SK-N-SH treated with all-trans-retinoic acid at 6 μM for 48 hours (cell line): ENCODE results near the gene ZFYVE21.

ENCODE experiments used
- ARNTL ChIP-seq: fragments of 450-650 bp; formaldehyde crosslinking; IDR thresholded peaks from 2 replicates; pipeline ENCODE4 v1.5.0; 2020; ENCODE audit warnings: low read depth, mild to moderate bottlenecking, moderate library complexity, borderline replicate concordance
- CREB5 ChIP-seq: fragments of 250-450 bp; sonication (Bioruptor Pico); IDR thresholded peaks from 2 replicates; pipeline ENCODE4 v1.5.1; 2020; ENCODE audit warnings: low read depth, mild to moderate bottlenecking, moderate library complexity
- CSRNP3 ChIP-seq: fragments of 250-450 bp; sonication (Bioruptor Pico); IDR thresholded peaks from 2 replicates; pipeline ENCODE4 v1.5.1; 2021; ENCODE audit warnings: mild to moderate bottlenecking, moderate library complexity
- ESRRG ChIP-seq: fragments of 250-450 bp; sonication (Bioruptor Pico); IDR thresholded peaks from 2 replicates; pipeline ENCODE4 v1.6.1; 2021; ENCODE audit warnings: mild to moderate bottlenecking
- GLIS3 ChIP-seq: fragments of 250-450 bp; sonication (Bioruptor Pico); IDR thresholded peaks from 2 replicates; pipeline ENCODE4 v1.5.0; 2020; ENCODE audit warnings: mild to moderate bottlenecking, moderate library complexity
- OSR1 ChIP-seq: fragments of 250-450 bp; sonication (Bioruptor Pico); IDR thresholded peaks from 2 replicates; pipeline ENCODE4 v1.8.0; 2022; ENCODE audit warnings: moderate library complexity, mild to moderate bottlenecking, inconsistent platforms
- PATZ1 ChIP-seq: fragments of 250-450 bp; sonication (Bioruptor Pico); IDR thresholded peaks from 2 replicates; pipeline ENCODE4 v1.8.0; 2020; ENCODE audit warnings: mild to moderate bottlenecking, moderate library complexity, borderline replicate concordance
- SNAI2 ChIP-seq: fragments of 250-450 bp; sonication (Bioruptor Pico); IDR thresholded peaks from 2 replicates; pipeline ENCODE4 v1.5.0; 2020; ENCODE audit warnings: mild to moderate bottlenecking, moderate library complexity
- TSHZ2 ChIP-seq: fragments of 250-450 bp; sonication (Bioruptor Pico); IDR thresholded peaks from 2 replicates; pipeline ENCODE4 v1.5.0; 2020; ENCODE audit warnings: mild to moderate bottlenecking, moderate library complexity
- ZFP3 ChIP-seq: fragments of 250-450 bp; sonication (Bioruptor Pico); IDR thresholded peaks from 2 replicates; pipeline ENCODE4 v1.5.0; 2020; ENCODE audit warnings: mild to moderate bottlenecking, moderate library complexity
- ZFP30 ChIP-seq: fragments of 450-650 bp; formaldehyde crosslinking; IDR thresholded peaks from 2 replicates; pipeline ENCODE4 v1.5.0; 2022; ENCODE audit warnings: mild to moderate bottlenecking, moderate library complexity
- ZNF565 ChIP-seq: fragments of 450-650 bp; formaldehyde crosslinking; conservative IDR thresholded peaks from 2 replicates; pipeline ENCODE4 v1.5.0; 2020; ENCODE audit warnings: low read depth, mild to moderate bottlenecking, moderate library complexity
- ZNF70 ChIP-seq: fragments of 450-650 bp; formaldehyde crosslinking; IDR thresholded peaks from 2 replicates; pipeline ENCODE4 v1.5.0; 2020; ENCODE audit warnings: mild to moderate bottlenecking, moderate library complexity
- ZNF8 ChIP-seq: fragments of 450-650 bp; formaldehyde crosslinking; IDR thresholded peaks from 2 replicates; pipeline ENCODE4 v1.5.0; 2020; ENCODE audit warnings: mild to moderate bottlenecking, moderate library complexity

- TF ChIP-seq ZNF70, result no peak
- no peak for TF ChIP-seq SNAI2 (CRISPR knock-in tag)
- TF ChIP-seq ZNF8 (CRISPR knock-in tag), result no peak
- no peak for TF ChIP-seq ZNF565 (CRISPR knock-in tag)
- TF ChIP-seq ARNTL (CRISPR knock-in tag), result no peak
- TF ChIP-seq CSRNP3 (CRISPR knock-in tag), result no peak
- no peak for TF ChIP-seq PATZ1 (CRISPR knock-in tag)
- no peak for TF ChIP-seq ZFP3 (CRISPR knock-in tag)
- no peak for TF ChIP-seq ESRRG (CRISPR knock-in tag)
- no peak for TF ChIP-seq GLIS3
- TF ChIP-seq TSHZ2 (CRISPR knock-in tag), result no peak
- TF ChIP-seq OSR1 (CRISPR knock-in tag), result no peak
- TF ChIP-seq CREB5 (CRISPR knock-in tag), result no peak
- no peak for TF ChIP-seq ZFP30 (CRISPR knock-in tag)
Measured at GRCh38 chr14:103705504-103706284, 9.9 kb upstream of the ZFYVE21 start.
